ENCODE measurements around the gene DAZAP1.
A peak's percentile ranks its signal among the peaks of the same experiment; 100 is the strongest.

- TF ChIP-seq, protein P1, sequence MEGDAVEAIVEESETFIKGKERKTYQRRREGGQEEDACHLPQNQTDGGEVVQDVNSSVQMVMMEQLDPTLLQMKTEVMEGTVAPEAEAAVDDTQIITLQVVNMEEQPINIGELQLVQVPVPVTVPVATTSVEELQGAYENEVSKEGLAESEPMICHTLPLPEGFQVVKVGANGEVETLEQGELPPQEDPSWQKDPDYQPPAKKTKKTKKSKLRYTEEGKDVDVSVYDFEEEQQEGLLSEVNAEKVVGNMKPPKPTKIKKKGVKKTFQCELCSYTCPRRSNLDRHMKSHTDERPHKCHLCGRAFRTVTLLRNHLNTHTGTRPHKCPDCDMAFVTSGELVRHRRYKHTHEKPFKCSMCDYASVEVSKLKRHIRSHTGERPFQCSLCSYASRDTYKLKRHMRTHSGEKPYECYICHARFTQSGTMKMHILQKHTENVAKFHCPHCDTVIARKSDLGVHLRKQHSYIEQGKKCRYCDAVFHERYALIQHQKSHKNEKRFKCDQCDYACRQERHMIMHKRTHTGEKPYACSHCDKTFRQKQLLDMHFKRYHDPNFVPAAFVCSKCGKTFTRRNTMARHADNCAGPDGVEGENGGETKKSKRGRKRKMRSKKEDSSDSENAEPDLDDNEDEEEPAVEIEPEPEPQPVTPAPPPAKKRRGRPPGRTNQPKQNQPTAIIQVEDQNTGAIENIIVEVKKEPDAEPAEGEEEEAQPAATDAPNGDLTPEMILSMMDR (IDR thresholded peaks at IDR 0.05), result peak in 4 of 6 experiments; percentile 11 to 53 (median 30)
- no peak for TF ChIP-seq POLR2A (IDR thresholded peaks at IDR 0.05)
Measured at GRCh38 chr19:1465191-1466016, 58.0 kb downstream of the DAZAP1 start.
